Rectal smooth muscle tissue (tissue), 1 donor: Measurements from ENCODE around the gene CHRNA1.

ENCODE experiments used
- H3K27ac ChIP-seq: one replicate; pipeline ENCODE4 v1.7.0; 2013; ENCODE audit warnings: low read depth, low read length, inconsistent platforms
- H3K27me3 ChIP-seq: one replicate; pipeline ENCODE4 v1.7.0; 2013; ENCODE audit warnings: low read length; ENCODE audit not compliant: control insufficient read depth, insufficient read depth
- H3K36me3 ChIP-seq: one replicate; pipeline ENCODE4 v1.7.0; 2013; ENCODE audit warnings: low read length; ENCODE audit not compliant: control insufficient read depth, insufficient read depth
- H3K4me1 ChIP-seq: one replicate; pipeline ENCODE4 v1.7.0; 2013; ENCODE audit warnings: low read length; ENCODE audit not compliant: control insufficient read depth, insufficient read depth
- H3K4me3 ChIP-seq: one replicate; pipeline ENCODE4 v1.7.0; 2013; ENCODE audit warnings: low read length
- H3K9ac ChIP-seq: one replicate; pipeline ENCODE4 v1.7.0; 2013; ENCODE audit warnings: low read length

Gene CHRNA1

GRCh38 chr2:174764280-174765255, at the start of gene CHRNA1:
CHRNA1 (minus strand) TSS chr2:174764472; CDS start chr2:174764394, 78 bp downstream.
- Histone ChIP-seq H3K9ac (no peak within 1 kb of the TSS), H3K27me3 (no peaks in the 10 kb centered on the region), H3K4me3 (no peak within 1 kb of the TSS), H3K4me1 (no peaks in the 10 kb centered on the region), H3K36me3 (no peaks in the 10 kb centered on the region), H3K27ac (no peak within 1 kb of the TSS)

GRCh38 chr2:174812037-174812436, 47.8 kb upstream of the CHRNA1 start:
- Histone ChIP-seq H3K36me3 (no peaks in the 10 kb centered on the region), H3K4me3 (no peak overlapping the region), H3K27me3 (no peaks in the 10 kb centered on the region), H3K9ac (no peak overlapping the region), H3K4me1 (no peaks in the 10 kb centered on the region), H3K27ac (no peak overlapping the region)

GRCh38 chr2:174807931-174808330, 43.7 kb upstream of the CHRNA1 start:
- H3K27ac ChIP-seq, result no peak overlapping the region
- H3K4me3 ChIP-seq, result no peak overlapping the region
- no peak overlapping the region for H3K9ac ChIP-seq
- H3K4me1 ChIP-seq, result no peaks in the 10 kb centered on the region
- no peaks in the 10 kb centered on the region for H3K27me3 ChIP-seq
- H3K36me3 ChIP-seq, result no peaks in the 10 kb centered on the region

GRCh38 chr2:174805803-174806202, 41.5 kb upstream of the CHRNA1 start:
- H3K27me3 ChIP-seq, result no peaks in the 10 kb centered on the region
- no peak overlapping the region for H3K4me3 ChIP-seq
- H3K36me3 ChIP-seq, result no peaks in the 10 kb centered on the region
- H3K9ac ChIP-seq, result no peak overlapping the region
- no peak overlapping the region for H3K27ac ChIP-seq
- no peaks in the 10 kb centered on the region for H3K4me1 ChIP-seq

- H3K4me1 ChIP-seq, result no peaks in the 10 kb centered on the region
- no peaks in the 10 kb centered on the region for H3K36me3 ChIP-seq
- no peak overlapping the region for H3K4me3 ChIP-seq
- no peaks in the 10 kb centered on the region for H3K27me3 ChIP-seq
- no peak overlapping the region for H3K9ac ChIP-seq
- no peak overlapping the region for H3K27ac ChIP-seq
Measured at GRCh38 chr2:174802459-174802858, 38.2 kb upstream of the CHRNA1 start.

- Histone ChIP-seq H3K36me3 (no peaks in the 10 kb centered on the region), H3K27ac (no peak overlapping the region), H3K4me3 (no peak overlapping the region), H3K9ac (no peak overlapping the region), H3K4me1 (no peaks in the 10 kb centered on the region), H3K27me3 (no peaks in the 10 kb centered on the region)
Measured at GRCh38 chr2:174800436-174801205, 36.3 kb upstream of the CHRNA1 start.

GRCh38 chr2:174798801-174799200, 34.5 kb upstream of the CHRNA1 start:
- Histone ChIP-seq H3K27me3 (no peaks in the 10 kb centered on the region), H3K9ac (no peak overlapping the region), H3K4me1 (no peaks in the 10 kb centered on the region), H3K27ac (no peak overlapping the region), H3K36me3 (no peaks in the 10 kb centered on the region), H3K4me3 (no peak overlapping the region)

- Histone ChIP-seq H3K4me1 (no peaks in the 10 kb centered on the region), H3K4me3 (no peak overlapping the region), H3K36me3 (no peaks in the 10 kb centered on the region), H3K9ac (no peak overlapping the region), H3K27me3 (no peaks in the 10 kb centered on the region), H3K27ac (no peak overlapping the region)
Measured at GRCh38 chr2:174797781-174798276, 33.6 kb upstream of the CHRNA1 start.

- H3K4me3 ChIP-seq, result no peak overlapping the region
- no peaks in the 10 kb centered on the region for H3K27me3 ChIP-seq
- H3K9ac ChIP-seq, result no peak overlapping the region
- H3K27ac ChIP-seq, result no peak overlapping the region
- H3K36me3 ChIP-seq, result no peaks in the 10 kb centered on the region
- H3K4me1 ChIP-seq, result no peaks in the 10 kb centered on the region
Measured at GRCh38 chr2:174796319-174796771, 32.1 kb upstream of the CHRNA1 start.

GRCh38 chr2:174794851-174795374, 30.6 kb upstream of the CHRNA1 start:
- Histone ChIP-seq H3K36me3 (no peaks in the 10 kb centered on the region), H3K27me3 (no peaks in the 10 kb centered on the region), H3K4me3 (no peak overlapping the region), H3K27ac (no peak overlapping the region), H3K4me1 (no peaks in the 10 kb centered on the region), H3K9ac (no peak overlapping the region)

GRCh38 chr2:174792309-174793025, 28.2 kb upstream of the CHRNA1 start:
- Histone ChIP-seq H3K4me3 (no peak overlapping the region), H3K4me1 (no peaks in the 10 kb centered on the region), H3K27ac (no peak overlapping the region), H3K9ac (no peak overlapping the region), H3K36me3 (no peaks in the 10 kb centered on the region), H3K27me3 (no peaks in the 10 kb centered on the region)
